ENCODE results near the gene ANTXR1. TPM values are rescaled to one million over a fixed set of nuclear protein-coding genes. Genes with fewer than 3 reads are reported as not detected.

The ANTXR1 gene
- total RNA-seq, 1 experiment from 2014 or later, result 48.3 TPM

GRCh38 chr2:69034845-69035244, 21.9 kb downstream of the ANTXR1 start:
- Histone ChIP-seq H3K27me3 (ENCODE audit: insufficient read depth, low read depth) (no peaks in the 10 kb centered on the region), H3K79me2 (ENCODE audit: low read depth) (no peaks in the 10 kb centered on the region), H3K4me1 (replicated peaks; ENCODE audit: insufficient read depth) (no peaks in the 10 kb centered on the region), H3K27ac (no peak overlapping the region), H2AFZ (no peak overlapping the region), H3K4me3 (no peak overlapping the region), H3K9me3 (ENCODE audit: insufficient read depth, low read depth) (no peaks in the 10 kb centered on the region), H3K36me3 (ENCODE audit: low read depth) (no peaks in the 10 kb centered on the region), H3F3A (ENCODE audit: insufficient read depth, low read depth) (no peaks in the 10 kb centered on the region), H3K4me2 (no peak overlapping the region), H4K20me1 (ENCODE audit: insufficient read depth) (no peaks in the 10 kb centered on the region), H3K9me2 (ENCODE audit: insufficient read depth) (no peaks in the 10 kb centered on the region)
- no peak for DNase-seq
- TF ChIP-seq CTCF (conservative IDR thresholded peaks at IDR 0.05) (no peak), EZH2 (IDR thresholded peaks at IDR 0.05; ENCODE audit: low read depth) (no peak)
- ChIA-PET CTCF (no interaction called here), POLR2A (ENCODE audit: unreplicated experiment) (no interaction called here)
- BruUV-seq (replicated peaks), result no TSS peak
- intact Hi-C loops (cut with micrococcal nuclease; ENCODE audit: unreplicated experiment), result no loop called here

GRCh38 chr2:69036926-69037325, 23.9 kb downstream of the ANTXR1 start:
- ChIA-PET CTCF (no interaction called here), POLR2A (ENCODE audit: unreplicated experiment) (no interaction called here)
- no peak for DNase-seq
- TF ChIP-seq EZH2 (IDR thresholded peaks at IDR 0.05; ENCODE audit: low read depth) (no peak), CTCF (conservative IDR thresholded peaks at IDR 0.05) (no peak)
- Histone ChIP-seq H3K9me3 (ENCODE audit: insufficient read depth, low read depth) (no peaks in the 10 kb centered on the region), H4K20me1 (ENCODE audit: insufficient read depth) (no peaks in the 10 kb centered on the region), H3K27me3 (ENCODE audit: insufficient read depth, low read depth) (no peaks in the 10 kb centered on the region), H3K36me3 (ENCODE audit: low read depth) (no peaks in the 10 kb centered on the region), H3K27ac (no peak overlapping the region), H3K4me2 (no peak overlapping the region), H3K79me2 (ENCODE audit: low read depth) (no peaks in the 10 kb centered on the region), H3K4me3 (no peak overlapping the region), H2AFZ (no peak overlapping the region), H3K9me2 (ENCODE audit: insufficient read depth) (no peaks in the 10 kb centered on the region), H3F3A (ENCODE audit: insufficient read depth, low read depth) (no peaks in the 10 kb centered on the region), H3K4me1 (replicated peaks; ENCODE audit: insufficient read depth) (no peaks in the 10 kb centered on the region)
- no TSS peak for BruUV-seq (replicated peaks)
- intact Hi-C loops (cut with micrococcal nuclease; ENCODE audit: unreplicated experiment), result no loop called here

- Histone ChIP-seq H3F3A (ENCODE audit: insufficient read depth, low read depth) (no peaks in the 10 kb centered on the region; the same call in 1 of the 2 replicates), H3K4me1 (replicated peaks; ENCODE audit: insufficient read depth) (peaks cover 7% of the 10 kb centered on the region), H2AFZ (no peak overlapping the region), H4K20me1 (ENCODE audit: insufficient read depth) (no peaks in the 10 kb centered on the region), H3K4me2 (no peak overlapping the region), H3K27ac (no peak overlapping the region), H3K79me2 (ENCODE audit: low read depth) (no peaks in the 10 kb centered on the region), H3K9me3 (ENCODE audit: insufficient read depth, low read depth) (no peaks in the 10 kb centered on the region), H3K36me3 (ENCODE audit: low read depth) (no peaks in the 10 kb centered on the region), H3K9me2 (ENCODE audit: insufficient read depth) (no peaks in the 10 kb centered on the region), H3K27me3 (ENCODE audit: insufficient read depth, low read depth) (no peaks in the 10 kb centered on the region), H3K4me3 (no peak overlapping the region)
- intact Hi-C loops (cut with micrococcal nuclease; ENCODE audit: unreplicated experiment), result no loop called here
- DNase-seq, result no peak
- BruUV-seq (replicated peaks), result no TSS peak
- ChIA-PET POLR2A (ENCODE audit: unreplicated experiment) (no interaction called here), CTCF (no interaction called here)
- TF ChIP-seq EZH2 (IDR thresholded peaks at IDR 0.05; ENCODE audit: low read depth) (no peak), CTCF (conservative IDR thresholded peaks at IDR 0.05) (no peak)
These were observed 28.2 kb downstream of the ANTXR1 start for GRCh38 chr2:69041214-69041613.
